Stimulated activated naive CD8-positive, alpha-beta T cell treated with anti-CD3 and anti-CD28 coated beads, Interleukin-15, Interleukin-2, amounts not matched to agents 100 ng/mL and 50 ng/mL, for 24 hours (primary cell): Measurements from ENCODE around the gene CD8B2.

ENCODE experiments used
- H3K27ac Mint-ChIP-seq: one replicate; pipeline ENCODE4 v1.8.0; 2021; ENCODE audit warnings: mild to moderate bottlenecking, mixed read lengths
- H3K27me3 Mint-ChIP-seq: one replicate; pipeline ENCODE4 v1.8.0; 2021; ENCODE audit warnings: mixed read lengths
- H3K36me3 Mint-ChIP-seq: one replicate; pipeline ENCODE4 v1.8.0; 2021; ENCODE audit warnings: low read depth, mixed read lengths
- H3K4me1 Mint-ChIP-seq: one replicate; pipeline ENCODE4 v1.8.0; 2021; ENCODE audit warnings: low read depth, mixed read lengths
- H3K4me3 Mint-ChIP-seq: one replicate; pipeline ENCODE4 v1.8.0; 2021; ENCODE audit warnings: mild to moderate bottlenecking, mixed read lengths
- H3K9me3 Mint-ChIP-seq: one replicate; pipeline ENCODE4 v1.8.0; 2021; ENCODE audit warnings: mixed read lengths

The CD8B2 gene

GRCh38 chr2:106531676-106532214 lies 44.6 kb downstream of the CD8B2 start:
- no peaks in the 10 kb centered on the region for H3K9me3 Mint-ChIP-seq
- no peak overlapping the region for H3K4me3 Mint-ChIP-seq
- peaks cover 3% of the 10 kb centered on the region for H3K27me3 Mint-ChIP-seq
- no peaks in the 10 kb centered on the region for H3K36me3 Mint-ChIP-seq
- peaks cover 5% of the 10 kb centered on the region for H3K4me1 Mint-ChIP-seq
- no peak overlapping the region for H3K27ac Mint-ChIP-seq

- no peaks in the 10 kb centered on the region for H3K9me3 Mint-ChIP-seq
- H3K4me3 Mint-ChIP-seq: no peak overlapping the region
- peaks cover 5% of the 10 kb centered on the region for H3K4me1 Mint-ChIP-seq
Observed at GRCh38 chr2:106532236-106532635, 45.1 kb downstream of the CD8B2 start.

GRCh38 chr2:106534471-106534870 lies 47.3 kb downstream of the CD8B2 start:
- H3K27ac Mint-ChIP-seq: no peak overlapping the region

More at GRCh38 chr2:106532236-106532635, 45.1 kb downstream of the CD8B2 start:
- peaks cover 3% of the 10 kb centered on the region for H3K27me3 Mint-ChIP-seq
- no peaks in the 10 kb centered on the region for H3K36me3 Mint-ChIP-seq
- H3K27ac Mint-ChIP-seq: no peak overlapping the region

GRCh38 chr2:106536490-106536889 lies 49.3 kb downstream of the CD8B2 start:
- H3K27me3 Mint-ChIP-seq: no peaks in the 10 kb centered on the region
- no peaks in the 10 kb centered on the region for H3K36me3 Mint-ChIP-seq
- H3K4me1 Mint-ChIP-seq: peaks cover 5% of the 10 kb centered on the region
- no peak overlapping the region for H3K4me3 Mint-ChIP-seq
- H3K9me3 Mint-ChIP-seq: no peaks in the 10 kb centered on the region
- no peak overlapping the region for H3K27ac Mint-ChIP-seq

More at GRCh38 chr2:106534471-106534870, 47.3 kb downstream of the CD8B2 start:
- Mint-ChIP-seq H3K4me3 (no peak overlapping the region), H3K4me1 (peaks cover 5% of the 10 kb centered on the region), H3K36me3 (no peaks in the 10 kb centered on the region), H3K27me3 (no peaks in the 10 kb centered on the region), H3K9me3 (no peaks in the 10 kb centered on the region)

DNA sequence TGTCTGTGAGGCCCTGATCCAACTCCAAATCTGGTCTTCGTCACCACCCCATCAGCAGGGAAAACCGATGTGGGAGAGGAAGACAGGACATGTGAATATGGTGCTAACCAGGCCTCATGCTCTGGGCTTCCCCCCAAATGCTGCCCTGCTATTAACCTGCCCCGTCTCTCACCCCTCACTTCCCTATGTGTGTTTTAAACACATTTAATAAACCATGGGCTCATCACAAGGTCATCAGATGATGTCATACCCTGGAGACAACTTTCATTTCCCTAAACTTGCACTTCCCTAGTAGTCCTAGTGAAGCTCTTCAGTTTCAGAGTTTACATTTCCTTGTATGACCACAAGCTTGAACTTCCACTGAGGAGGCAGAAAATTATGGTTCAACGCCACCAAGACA lies 49.9 kb downstream of the CD8B2 start:
- Mint-ChIP-seq H3K36me3 (no peaks in the 10 kb centered on the region), H3K27me3 (peaks cover 3% of the 10 kb centered on the region), H3K4me1 (peaks cover 5% of the 10 kb centered on the region), H3K27ac (no peak overlapping the region), H3K9me3 (no peaks in the 10 kb centered on the region), H3K4me3 (no peak overlapping the region)

DNA sequence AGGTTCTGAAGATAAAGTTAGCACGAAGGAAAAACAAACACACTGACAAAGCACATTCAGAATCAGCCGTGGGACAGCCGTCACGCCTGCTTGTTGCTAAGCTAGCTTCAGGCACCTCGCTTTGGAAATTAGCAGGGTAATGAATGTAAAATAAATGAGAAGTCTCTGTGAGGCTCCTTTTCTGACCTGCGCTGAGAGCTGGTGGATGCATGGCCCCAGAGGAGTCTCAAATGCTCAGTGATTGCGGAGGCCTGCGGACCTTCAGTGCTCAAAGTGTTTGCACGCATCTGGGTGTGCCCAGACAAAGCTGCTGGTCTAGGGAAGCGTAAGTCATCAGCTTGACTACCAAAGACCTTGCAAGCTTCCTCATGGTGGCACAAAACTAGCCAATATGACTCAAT lies 50.6 kb downstream of the CD8B2 start:
- Mint-ChIP-seq H3K4me3 (no peak overlapping the region), H3K27ac (no peak overlapping the region), H3K4me1 (peaks cover 6% of the 10 kb centered on the region), H3K9me3 (no peaks in the 10 kb centered on the region), H3K27me3 (peaks cover 5% of the 10 kb centered on the region), H3K36me3 (no peaks in the 10 kb centered on the region)

GRCh38 chr2:106540886-106541285 lies 53.7 kb downstream of the CD8B2 start:
- H3K27ac Mint-ChIP-seq: no peak overlapping the region
- peaks cover 18% of the 10 kb centered on the region for H3K27me3 Mint-ChIP-seq
- no peak overlapping the region for H3K4me3 Mint-ChIP-seq

GRCh38 chr2:106541333-106541732 lies 54.2 kb downstream of the CD8B2 start:
- Mint-ChIP-seq H3K36me3 (no peaks in the 10 kb centered on the region), H3K27me3 (peaks cover 18% of the 10 kb centered on the region), H3K4me3 (no peak overlapping the region), H3K27ac (no peak overlapping the region), H3K4me1 (peaks cover 7% of the 10 kb centered on the region), H3K9me3 (no peaks in the 10 kb centered on the region)

More at GRCh38 chr2:106540886-106541285, 53.7 kb downstream of the CD8B2 start:
- Mint-ChIP-seq H3K4me1 (peaks cover 8% of the 10 kb centered on the region), H3K9me3 (no peaks in the 10 kb centered on the region), H3K36me3 (no peaks in the 10 kb centered on the region)

GRCh38 chr2:106542746-106543359 lies 55.7 kb downstream of the CD8B2 start:
- H3K9me3 Mint-ChIP-seq: no peaks in the 10 kb centered on the region
- H3K4me1 Mint-ChIP-seq: peaks cover 3% of the 10 kb centered on the region
- H3K27me3 Mint-ChIP-seq: peaks cover 26% of the 10 kb centered on the region
- H3K4me3 Mint-ChIP-seq: peak overlapping the region; percentile 68
- no peak overlapping the region for H3K27ac Mint-ChIP-seq
- H3K36me3 Mint-ChIP-seq: no peaks in the 10 kb centered on the region

DNA sequence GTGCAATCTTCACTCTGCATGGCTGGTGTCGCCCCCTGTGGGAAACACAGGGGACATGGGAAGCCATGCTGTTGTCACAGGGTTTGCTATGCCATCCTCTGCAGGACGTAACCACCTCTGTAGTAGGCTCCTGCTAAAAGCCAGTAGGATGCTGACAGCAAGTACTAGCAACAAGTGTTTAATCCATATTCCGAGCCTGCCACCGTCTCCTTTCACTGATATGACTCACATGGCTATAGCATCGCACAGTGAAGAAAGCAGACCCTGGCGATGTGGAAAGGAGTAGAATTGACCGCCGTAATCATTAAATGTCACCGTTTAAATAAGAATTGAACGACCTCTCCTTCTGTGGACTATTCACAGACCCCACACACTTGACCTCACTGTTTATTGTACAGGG lies 57.8 kb downstream of the CD8B2 start:
- Mint-ChIP-seq H3K4me1 (peaks cover 3% of the 10 kb centered on the region), H3K27me3 (peaks cover 28% of the 10 kb centered on the region), H3K36me3 (no peaks in the 10 kb centered on the region)

DNA sequence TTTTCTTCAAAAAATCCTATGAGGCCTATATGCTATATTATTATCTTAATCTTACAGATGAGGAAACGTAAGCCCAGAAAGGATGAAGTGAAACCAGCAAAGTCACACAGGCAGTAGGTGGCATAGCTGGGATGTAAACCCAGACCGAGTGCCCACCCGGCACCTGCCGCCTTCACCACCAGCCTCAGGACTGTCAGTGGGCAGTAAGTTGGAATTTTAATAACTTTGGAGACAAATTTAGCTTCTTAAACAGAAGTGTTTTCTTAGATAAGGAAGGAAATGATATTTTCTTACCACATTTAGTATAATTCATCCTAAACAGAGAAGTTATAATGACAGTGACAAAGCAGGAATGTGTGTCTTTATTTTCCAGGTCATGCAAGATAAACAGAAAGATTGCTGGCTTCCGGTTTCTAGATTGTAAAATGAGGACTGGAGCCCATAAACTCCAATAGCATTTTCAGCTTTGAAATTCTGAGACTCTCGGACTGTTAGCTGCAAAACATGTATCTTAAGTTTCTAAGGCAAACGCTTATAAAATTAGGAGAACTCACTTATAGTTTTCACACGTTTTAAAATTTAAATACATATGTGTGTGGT lies 59.3 kb downstream of the CD8B2 start:
- Mint-ChIP-seq H3K9me3 (no peaks in the 10 kb centered on the region), H3K4me3 (no peak overlapping the region), H3K36me3 (no peaks in the 10 kb centered on the region), H3K27me3 (peaks cover 28% of the 10 kb centered on the region), H3K27ac (no peak overlapping the region), H3K4me1 (peaks cover 3% of the 10 kb centered on the region)

More for the DNA sequence above, 57.8 kb downstream of the CD8B2 start:
- no peaks in the 10 kb centered on the region for H3K9me3 Mint-ChIP-seq
- H3K27ac Mint-ChIP-seq: no peak overlapping the region
- no peak overlapping the region for H3K4me3 Mint-ChIP-seq

DNA sequence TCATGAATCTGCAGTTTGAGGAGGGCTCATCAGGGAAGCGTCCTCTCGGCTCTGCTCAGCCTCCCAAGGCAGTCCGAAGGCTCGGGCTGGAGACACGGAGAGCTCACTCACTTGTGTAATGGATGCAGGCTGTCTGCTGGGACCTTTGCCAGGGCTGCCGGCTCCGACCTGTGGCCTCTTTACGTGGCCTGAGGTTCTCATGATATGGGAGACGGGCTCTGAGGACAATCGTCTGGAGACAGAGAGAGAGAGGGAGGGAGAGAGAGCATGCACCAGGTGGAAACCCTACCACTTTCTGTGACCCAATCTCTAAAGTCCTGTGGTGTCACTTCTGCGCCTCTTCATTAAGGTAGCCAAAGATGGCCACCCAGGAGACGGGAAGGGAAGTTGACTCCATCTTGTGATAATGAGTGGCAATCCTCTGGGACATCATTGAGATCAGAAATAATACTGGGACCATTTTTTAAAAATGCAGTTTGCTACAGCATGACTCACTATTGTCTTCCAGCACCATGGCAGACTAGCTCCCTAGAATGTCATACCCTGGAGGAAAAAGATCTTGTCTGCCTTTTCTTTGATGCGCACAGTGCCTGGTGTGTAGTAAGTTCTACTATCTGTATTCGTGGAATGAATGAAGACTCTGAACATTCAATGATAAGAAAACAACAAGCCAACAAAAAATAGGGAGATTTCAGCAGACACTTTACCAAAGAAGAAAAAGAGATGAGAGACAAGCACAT lies 60.2 kb downstream of the CD8B2 start:
- H3K4me1 Mint-ChIP-seq: peaks cover 3% of the 10 kb centered on the region
- no peaks in the 10 kb centered on the region for H3K9me3 Mint-ChIP-seq
- H3K27me3 Mint-ChIP-seq: peaks cover 24% of the 10 kb centered on the region
- no peaks in the 10 kb centered on the region for H3K36me3 Mint-ChIP-seq
- no peak overlapping the region for H3K27ac Mint-ChIP-seq
- no peak overlapping the region for H3K4me3 Mint-ChIP-seq

DNA sequence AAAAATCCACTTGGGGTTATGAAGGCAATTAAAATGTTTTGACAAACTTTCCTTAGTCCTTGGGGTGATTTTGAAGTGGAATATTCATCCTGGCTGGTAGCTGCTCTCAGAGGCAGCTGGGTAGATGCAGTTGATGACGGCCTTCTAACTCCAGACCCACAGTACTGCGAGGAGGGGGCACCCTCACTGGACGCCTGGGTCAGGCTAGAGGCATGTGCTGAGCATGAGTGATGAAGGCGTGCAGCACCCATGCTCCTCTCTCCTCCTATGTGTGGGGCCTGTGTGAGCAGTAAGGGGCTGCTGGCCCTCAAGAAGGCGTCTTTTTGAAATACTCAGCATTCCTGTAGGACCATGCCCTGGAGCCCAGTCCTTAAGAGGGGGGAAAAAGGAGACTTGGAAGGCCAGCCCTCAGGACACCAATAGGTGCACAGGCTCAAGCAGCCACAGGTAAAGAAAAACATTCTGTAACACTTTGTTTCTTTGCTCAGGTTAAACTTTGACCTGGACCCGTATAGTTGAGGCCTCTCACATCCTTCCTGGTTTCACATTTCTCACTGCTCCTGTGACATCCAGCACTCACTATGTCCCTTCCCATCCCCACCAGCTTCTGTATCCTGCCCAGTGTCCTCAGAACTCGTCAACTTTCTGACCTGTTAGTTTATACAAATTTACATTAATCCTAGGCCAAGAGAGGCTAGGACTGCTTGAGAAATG lies 64.4 kb downstream of the CD8B2 start:
- H3K27ac Mint-ChIP-seq: no peak overlapping the region
- no peaks in the 10 kb centered on the region for H3K9me3 Mint-ChIP-seq
- no peak overlapping the region for H3K4me3 Mint-ChIP-seq
- H3K4me1 Mint-ChIP-seq: no peaks in the 10 kb centered on the region
- H3K36me3 Mint-ChIP-seq: no peaks in the 10 kb centered on the region
- peaks cover 10% of the 10 kb centered on the region for H3K27me3 Mint-ChIP-seq

- Mint-ChIP-seq H3K9me3 (peaks cover 4% of the 10 kb centered on the region), H3K36me3 (no peaks in the 10 kb centered on the region), H3K4me1 (no peaks in the 10 kb centered on the region), H3K27ac (no peak overlapping the region), H3K27me3 (peaks cover 2% of the 10 kb centered on the region), H3K4me3 (no peak overlapping the region)
Observed at GRCh38 chr2:106552921-106553320, 65.8 kb downstream of the CD8B2 start.

GRCh38 chr2:106553321-106553720 lies 66.2 kb downstream of the CD8B2 start:
- H3K4me3 Mint-ChIP-seq: no peak overlapping the region
- peaks cover 4% of the 10 kb centered on the region for H3K9me3 Mint-ChIP-seq
- no peak overlapping the region for H3K27ac Mint-ChIP-seq
- H3K36me3 Mint-ChIP-seq: no peaks in the 10 kb centered on the region
- H3K4me1 Mint-ChIP-seq: no peaks in the 10 kb centered on the region
- no peaks in the 10 kb centered on the region for H3K27me3 Mint-ChIP-seq
